ENCODE measurements around the gene DMRTA2. TPM values are rescaled to one million over a fixed set of nuclear protein-coding genes. Genes with fewer than 3 reads are reported as not detected.
"Not testable (repeated sequence)": the region's sequence is repeated elsewhere in the genome, so short reads cannot be mapped to it uniquely, and the experiment has no call there.

The DMRTA2 gene
- total RNA-seq, 4 donors from 2014 or later = not detected

DNA sequence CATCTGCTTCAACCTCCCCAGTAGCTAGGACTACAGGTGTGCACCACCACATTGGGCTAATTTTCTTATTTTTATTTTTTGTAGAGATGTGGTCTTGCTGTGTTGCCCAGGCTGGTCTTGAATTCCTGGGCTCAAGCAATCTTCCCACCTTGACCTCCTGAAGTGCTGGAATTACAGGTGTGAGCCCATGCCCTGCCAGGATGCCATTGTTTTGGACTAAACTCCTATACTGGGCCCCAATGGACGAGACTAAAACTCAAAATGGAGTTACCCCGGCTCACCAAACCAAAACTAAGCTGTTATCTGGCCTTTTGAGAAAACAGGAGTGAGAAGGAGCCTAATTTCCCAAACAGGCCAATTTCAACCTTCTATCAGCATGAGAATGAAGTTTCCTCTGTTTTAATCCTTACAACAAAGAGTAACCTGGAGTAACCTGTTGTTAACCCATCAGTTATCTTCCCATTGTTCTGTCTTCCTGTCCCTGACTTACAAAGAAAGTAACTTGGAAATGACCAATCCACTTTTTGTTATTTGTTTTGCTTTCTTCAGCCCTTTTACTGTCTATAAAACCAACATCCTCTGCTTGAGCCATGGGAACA is 29.6 kb downstream of the DMRTA2 start:
- H3K4me1 ChIP-seq = no peaks in the 10 kb centered on the region
- intact Hi-C loops (cut with DNase I; ENCODE audit: low total_unique reads) = no loop called here
- no peak overlapping the region for H3K4me3 ChIP-seq
- H3K27me3 ChIP-seq = no peaks in the 10 kb centered on the region
- no peak for DNase-seq
- no peak overlapping the region for H3K27ac ChIP-seq
- no peak for TF ChIP-seq POLR2A (IDR thresholded peaks at IDR 0.05)
- TF ChIP-seq, protein P1, sequence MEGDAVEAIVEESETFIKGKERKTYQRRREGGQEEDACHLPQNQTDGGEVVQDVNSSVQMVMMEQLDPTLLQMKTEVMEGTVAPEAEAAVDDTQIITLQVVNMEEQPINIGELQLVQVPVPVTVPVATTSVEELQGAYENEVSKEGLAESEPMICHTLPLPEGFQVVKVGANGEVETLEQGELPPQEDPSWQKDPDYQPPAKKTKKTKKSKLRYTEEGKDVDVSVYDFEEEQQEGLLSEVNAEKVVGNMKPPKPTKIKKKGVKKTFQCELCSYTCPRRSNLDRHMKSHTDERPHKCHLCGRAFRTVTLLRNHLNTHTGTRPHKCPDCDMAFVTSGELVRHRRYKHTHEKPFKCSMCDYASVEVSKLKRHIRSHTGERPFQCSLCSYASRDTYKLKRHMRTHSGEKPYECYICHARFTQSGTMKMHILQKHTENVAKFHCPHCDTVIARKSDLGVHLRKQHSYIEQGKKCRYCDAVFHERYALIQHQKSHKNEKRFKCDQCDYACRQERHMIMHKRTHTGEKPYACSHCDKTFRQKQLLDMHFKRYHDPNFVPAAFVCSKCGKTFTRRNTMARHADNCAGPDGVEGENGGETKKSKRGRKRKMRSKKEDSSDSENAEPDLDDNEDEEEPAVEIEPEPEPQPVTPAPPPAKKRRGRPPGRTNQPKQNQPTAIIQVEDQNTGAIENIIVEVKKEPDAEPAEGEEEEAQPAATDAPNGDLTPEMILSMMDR (IDR thresholded peaks at IDR 0.05) = no peak
- H3K9me3 ChIP-seq = no peaks in the 10 kb centered on the region
- H3K36me3 ChIP-seq = no peaks in the 10 kb centered on the region

DNA sequence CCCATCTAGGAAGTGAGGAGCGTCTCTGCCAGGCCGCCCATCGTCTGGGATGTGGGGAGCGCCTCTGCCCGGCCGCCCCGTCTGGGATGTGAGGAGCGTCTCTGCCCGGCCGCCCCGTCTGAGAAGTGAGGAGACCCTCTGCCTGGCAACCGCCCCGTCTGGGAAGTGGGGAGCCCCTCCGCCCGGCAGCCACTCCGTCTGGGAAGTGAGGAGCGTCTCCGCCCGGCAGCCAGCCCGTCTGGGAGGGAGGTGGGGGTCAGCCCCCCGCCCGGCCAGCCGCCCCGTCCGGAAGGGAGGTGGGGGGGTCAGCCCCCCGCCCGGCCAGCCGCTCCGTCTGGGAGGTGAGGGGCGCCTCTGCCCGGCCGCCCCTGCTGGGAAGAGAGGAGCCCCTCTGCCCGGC is 41.7 kb downstream of the DMRTA2 start:
- intact Hi-C loops (cut with DNase I; ENCODE audit: low total_unique reads) = not testable (repeated sequence)

DNA sequence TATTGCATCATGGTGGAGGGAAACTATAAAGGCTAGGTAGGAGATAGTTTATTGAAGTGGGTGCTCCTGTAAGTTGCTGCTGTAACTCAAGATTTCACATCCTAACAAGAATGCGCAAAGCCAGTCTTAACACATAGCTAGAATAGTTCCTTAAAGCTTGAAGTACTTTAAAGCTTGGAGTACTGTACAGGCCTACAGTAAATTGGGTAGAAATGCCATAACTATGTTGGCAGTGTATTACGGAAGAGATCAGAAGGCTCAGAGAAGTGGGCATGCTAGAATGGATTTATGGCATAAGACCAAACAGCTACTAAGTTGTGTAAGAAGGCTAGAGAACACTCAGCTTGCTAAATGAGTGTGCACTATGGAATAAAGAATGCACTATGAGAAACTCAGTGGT is 44.5 kb downstream of the DMRTA2 start:
- TF ChIP-seq POLR2A (IDR thresholded peaks at IDR 0.05) = no peak
- TF ChIP-seq, protein P1 (IDR thresholded peaks at IDR 0.05) = no peak
- Histone ChIP-seq H3K9me3 (no peaks in the 10 kb centered on the region), H3K4me1 (no peaks in the 10 kb centered on the region), H3K36me3 (no peaks in the 10 kb centered on the region), H3K27me3 (no peaks in the 10 kb centered on the region), H3K27ac (no peak overlapping the region), H3K4me3 (no peak overlapping the region)
- intact Hi-C loops (cut with DNase I; ENCODE audit: low total_unique reads) = no loop called here
- DNase-seq = no peak

More for the DNA sequence above, 41.7 kb downstream of the DMRTA2 start:
- H3K27ac ChIP-seq, H3K27me3 ChIP-seq, DNase-seq, H3K36me3 ChIP-seq, H3K9me3 ChIP-seq, H3K4me1 ChIP-seq, H3K4me3 ChIP-seq: not testable (repeated sequence)

DNA sequence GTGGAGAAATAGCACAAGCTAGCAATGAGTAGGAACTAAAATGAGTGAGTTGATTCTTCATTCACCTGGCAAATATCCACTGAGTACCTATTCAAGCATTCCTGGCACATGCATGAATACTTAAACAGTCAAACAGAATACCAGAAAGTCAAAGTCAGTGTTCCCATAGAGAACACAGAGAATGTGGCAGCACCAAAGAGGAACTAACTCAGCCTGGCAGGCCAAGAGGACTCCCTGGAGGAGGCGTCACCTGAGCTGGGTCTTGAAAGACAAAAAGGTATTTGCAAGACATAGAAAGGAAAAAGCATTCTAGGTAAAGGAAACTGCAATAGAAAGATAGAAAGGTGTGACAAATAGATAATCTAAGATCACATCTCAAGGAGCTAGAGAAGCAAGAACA is 49.7 kb downstream of the DMRTA2 start:
- H3K36me3 ChIP-seq = no peaks in the 10 kb centered on the region
- no peaks in the 10 kb centered on the region for H3K4me1 ChIP-seq
- intact Hi-C loops (cut with DNase I; ENCODE audit: low total_unique reads) = no loop called here
- H3K27me3 ChIP-seq = no peaks in the 10 kb centered on the region
- TF ChIP-seq, protein P1 (IDR thresholded peaks at IDR 0.05) = no peak
- TF ChIP-seq POLR2A (IDR thresholded peaks at IDR 0.05) = no peak
- H3K4me3 ChIP-seq = no peak overlapping the region
- no peaks in the 10 kb centered on the region for H3K9me3 ChIP-seq
- DNase-seq = no peak
- no peak overlapping the region for H3K27ac ChIP-seq

DNA sequence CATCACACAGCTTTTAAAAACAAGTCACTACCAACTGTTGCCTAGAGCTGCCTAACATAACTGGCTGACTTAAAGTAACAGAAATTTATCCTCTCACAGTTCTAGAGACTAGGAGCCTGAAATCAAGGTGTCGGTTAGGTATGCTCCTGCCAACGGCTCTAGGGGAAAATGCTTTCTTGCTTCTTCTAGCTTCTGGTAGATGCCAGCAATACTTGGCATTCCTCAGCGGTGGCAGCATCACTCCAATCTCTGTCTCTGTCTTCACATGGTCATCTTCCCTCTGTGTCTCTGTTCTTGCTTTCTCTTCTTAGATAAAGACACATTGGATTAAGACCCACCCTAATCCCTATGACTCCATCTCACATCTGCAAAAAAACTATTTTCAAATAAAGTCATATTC is 51.5 kb downstream of the DMRTA2 start:
- H3K4me1 ChIP-seq = no peaks in the 10 kb centered on the region
- H3K27me3 ChIP-seq = no peaks in the 10 kb centered on the region
- H3K4me3 ChIP-seq = no peak overlapping the region
- TF ChIP-seq, protein P1 (IDR thresholded peaks at IDR 0.05) = no peak
- no peak for TF ChIP-seq POLR2A (IDR thresholded peaks at IDR 0.05)
- H3K36me3 ChIP-seq = no peaks in the 10 kb centered on the region
- no peak overlapping the region for H3K27ac ChIP-seq
- no peak for DNase-seq
- intact Hi-C loops (cut with DNase I; ENCODE audit: low total_unique reads) = no loop called here
- H3K9me3 ChIP-seq = no peaks in the 10 kb centered on the region

DNA sequence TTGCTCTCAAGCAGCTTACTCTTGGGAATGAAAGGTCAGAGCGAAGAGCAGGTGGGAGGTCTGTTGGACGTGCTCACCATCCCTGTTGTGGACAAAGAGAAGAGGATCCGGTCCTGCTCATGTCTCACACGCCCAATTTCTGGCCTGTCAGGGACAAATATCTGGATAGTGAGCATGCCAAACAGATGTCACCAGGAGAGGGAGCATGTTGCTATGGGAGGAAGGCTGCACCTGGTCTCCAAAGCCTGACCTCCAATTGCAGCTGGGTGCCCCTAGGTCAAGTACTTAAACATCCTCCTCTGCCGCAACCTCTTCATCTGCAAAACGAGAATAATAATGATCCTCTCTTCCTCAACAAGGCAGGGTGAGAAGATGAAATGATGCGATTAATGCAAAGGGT is 53.4 kb downstream of the DMRTA2 start:
- H3K4me1 ChIP-seq = no peaks in the 10 kb centered on the region
- DNase-seq = no peak
- no peaks in the 10 kb centered on the region for H3K36me3 ChIP-seq
- no peaks in the 10 kb centered on the region for H3K9me3 ChIP-seq
- no peak overlapping the region for H3K27ac ChIP-seq
- H3K4me3 ChIP-seq = no peak overlapping the region
- TF ChIP-seq, protein P1 (IDR thresholded peaks at IDR 0.05) = no peak
- no peak for TF ChIP-seq POLR2A (IDR thresholded peaks at IDR 0.05)
- H3K27me3 ChIP-seq = no peaks in the 10 kb centered on the region
- intact Hi-C loops (cut with DNase I; ENCODE audit: low total_unique reads) = no loop called here
